ENCODE measurements around the gene JAM2. TPM values are rescaled to one million over a fixed set of nuclear protein-coding genes. Genes with fewer than 3 reads are reported as not detected.

Gene JAM2
- total RNA-seq: 10 to 100 TPM in 1 of 4 donors, 1 to 10 TPM in 2, under 1 TPM in 1; 0.38 to 10.5 (median 2.5) TPM

GRCh38 chr21:25638660-25639550 lies at the start of gene JAM2:
JAM2 (plus strand) TSS chr21:25639258; CDS start chr21:25639822, 564 bp downstream.
- no peaks in the 10 kb centered on the region for H3K36me3 ChIP-seq
- TF ChIP-seq, protein P1, sequence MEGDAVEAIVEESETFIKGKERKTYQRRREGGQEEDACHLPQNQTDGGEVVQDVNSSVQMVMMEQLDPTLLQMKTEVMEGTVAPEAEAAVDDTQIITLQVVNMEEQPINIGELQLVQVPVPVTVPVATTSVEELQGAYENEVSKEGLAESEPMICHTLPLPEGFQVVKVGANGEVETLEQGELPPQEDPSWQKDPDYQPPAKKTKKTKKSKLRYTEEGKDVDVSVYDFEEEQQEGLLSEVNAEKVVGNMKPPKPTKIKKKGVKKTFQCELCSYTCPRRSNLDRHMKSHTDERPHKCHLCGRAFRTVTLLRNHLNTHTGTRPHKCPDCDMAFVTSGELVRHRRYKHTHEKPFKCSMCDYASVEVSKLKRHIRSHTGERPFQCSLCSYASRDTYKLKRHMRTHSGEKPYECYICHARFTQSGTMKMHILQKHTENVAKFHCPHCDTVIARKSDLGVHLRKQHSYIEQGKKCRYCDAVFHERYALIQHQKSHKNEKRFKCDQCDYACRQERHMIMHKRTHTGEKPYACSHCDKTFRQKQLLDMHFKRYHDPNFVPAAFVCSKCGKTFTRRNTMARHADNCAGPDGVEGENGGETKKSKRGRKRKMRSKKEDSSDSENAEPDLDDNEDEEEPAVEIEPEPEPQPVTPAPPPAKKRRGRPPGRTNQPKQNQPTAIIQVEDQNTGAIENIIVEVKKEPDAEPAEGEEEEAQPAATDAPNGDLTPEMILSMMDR (IDR thresholded peaks at IDR 0.05): no peak
- no peak for TF ChIP-seq POLR2A (IDR thresholded peaks at IDR 0.05)
- no peaks in the 10 kb centered on the region for H3K9me3 ChIP-seq
- H3K4me3 ChIP-seq: peak within 1 kb of the TSS; percentile 41 to 75 (median 63)
- no peak for DNase-seq
- intact Hi-C loops (cut with DNase I): no loop called here
- H3K27me3 ChIP-seq: peaks cover 0 to 30% (median 0%) of the 10 kb centered on the region in 4 donors
- H3K4me1 ChIP-seq: peaks cover 8 to 29% (median 10%) of the 10 kb centered on the region in 3 donors
- peak within 1 kb of the TSS; percentile 75 to 89 (median 86) for H3K27ac ChIP-seq
- WGBS, 2 donors: 1% methylated on average over 15 to 16 of the region's 41 CpGs

GRCh38 chr21:25589887-25590286 lies 49.2 kb upstream of the JAM2 start:
- TF ChIP-seq, protein P1 (IDR thresholded peaks at IDR 0.05): no peak
- no peak for TF ChIP-seq POLR2A (IDR thresholded peaks at IDR 0.05)
- Histone ChIP-seq H3K4me1 (no peaks in the 10 kb centered on the region), H3K27me3 (no peaks in the 10 kb centered on the region), H3K36me3 (peaks cover 0 to 94% (median 4%) of the 10 kb centered on the region in 3 donors), H3K27ac (no peak overlapping the region), H3K9me3 (no peaks in the 10 kb centered on the region), H3K4me3 (no peak overlapping the region)
- 80 to 100% methylated on average over 1 of the region's 1 CpG for WGBS, 2 donors
- DNase-seq: no peak
- intact Hi-C loops (cut with DNase I): no loop called here

DNA sequence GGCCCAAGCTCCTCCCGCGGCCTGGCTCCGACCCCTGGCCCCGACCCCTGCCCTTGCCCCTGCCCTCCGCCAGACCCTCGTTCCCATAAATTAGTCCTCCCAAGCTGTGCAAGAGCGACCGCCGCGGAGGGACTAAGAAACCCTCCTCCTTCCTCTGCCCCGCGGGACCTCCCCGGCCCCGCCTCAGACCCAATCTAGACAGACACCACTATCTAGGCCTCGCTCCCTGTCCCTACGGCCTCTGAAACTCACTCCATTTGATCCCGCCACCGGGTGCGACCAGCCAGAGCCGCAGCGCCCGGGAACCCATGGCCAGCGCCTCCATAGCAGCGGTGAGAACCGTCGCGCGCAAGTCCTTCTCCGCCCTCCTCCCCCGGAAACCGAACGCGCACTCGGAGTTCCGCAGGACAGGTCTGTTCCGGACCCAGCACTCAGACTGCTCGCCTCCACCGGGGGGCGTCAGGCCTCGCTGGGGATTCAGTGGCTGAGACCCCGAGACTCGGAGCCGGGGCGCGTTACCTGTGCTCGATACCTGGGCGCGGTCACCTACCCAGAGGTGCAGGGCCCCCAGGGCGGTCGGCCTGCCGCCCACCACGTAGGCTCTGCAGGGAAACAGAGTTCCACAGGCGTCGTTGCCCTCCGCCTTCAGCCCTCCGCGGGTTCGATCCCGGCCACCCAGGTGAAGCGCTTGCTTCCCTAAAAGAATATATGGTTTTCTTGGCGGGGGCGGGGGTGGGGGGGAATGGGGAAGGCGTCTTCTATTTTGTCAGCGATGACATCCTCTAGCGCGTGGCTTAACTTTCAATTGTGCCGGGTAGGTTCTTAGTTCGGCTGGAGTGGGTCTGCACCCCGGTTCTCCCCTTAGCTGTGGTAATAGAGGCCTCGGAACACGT lies 31.7 kb upstream of the JAM2 start, which contains the start of gene MRPL39:
Gene MRPL39, minus strand, starts transcription at position 331 of the 893 bp plus-strand sequence. Its CDS starts 6 bp downstream, at position 325.
- peak in 1 of 4 donors; percentile 6 for TF ChIP-seq POLR2A (IDR thresholded peaks at IDR 0.05)
- TF ChIP-seq, protein P1 (IDR thresholded peaks at IDR 0.05): peak; percentile 24 to 63 (median 42)
- intact Hi-C loops (cut with DNase I): loop anchor here (5.0 kb wide), 1 partner anchor 100 kb away; no protein-coding TSS in a partner anchor
- 1% methylated on average over 14 to 26 of the region's 71 CpGs for WGBS, 2 donors
- DNase-seq: peak; percentile 53
- peaks cover 0 to 37% (median 8%) of the 10 kb centered on the region in 3 donors for H3K36me3 ChIP-seq
- H3K9me3 ChIP-seq: no peaks in the 10 kb centered on the region
- H3K27ac ChIP-seq: peak within 1 kb of the TSS; percentile 85 to 92 (median 92)
- peak within 1 kb of the TSS; percentile 81 to 97 (median 90) for H3K4me3 ChIP-seq
- no peaks in the 10 kb centered on the region for H3K27me3 ChIP-seq
- H3K4me1 ChIP-seq: peaks cover 12 to 42% (median 18%) of the 10 kb centered on the region in 3 donors

DNA sequence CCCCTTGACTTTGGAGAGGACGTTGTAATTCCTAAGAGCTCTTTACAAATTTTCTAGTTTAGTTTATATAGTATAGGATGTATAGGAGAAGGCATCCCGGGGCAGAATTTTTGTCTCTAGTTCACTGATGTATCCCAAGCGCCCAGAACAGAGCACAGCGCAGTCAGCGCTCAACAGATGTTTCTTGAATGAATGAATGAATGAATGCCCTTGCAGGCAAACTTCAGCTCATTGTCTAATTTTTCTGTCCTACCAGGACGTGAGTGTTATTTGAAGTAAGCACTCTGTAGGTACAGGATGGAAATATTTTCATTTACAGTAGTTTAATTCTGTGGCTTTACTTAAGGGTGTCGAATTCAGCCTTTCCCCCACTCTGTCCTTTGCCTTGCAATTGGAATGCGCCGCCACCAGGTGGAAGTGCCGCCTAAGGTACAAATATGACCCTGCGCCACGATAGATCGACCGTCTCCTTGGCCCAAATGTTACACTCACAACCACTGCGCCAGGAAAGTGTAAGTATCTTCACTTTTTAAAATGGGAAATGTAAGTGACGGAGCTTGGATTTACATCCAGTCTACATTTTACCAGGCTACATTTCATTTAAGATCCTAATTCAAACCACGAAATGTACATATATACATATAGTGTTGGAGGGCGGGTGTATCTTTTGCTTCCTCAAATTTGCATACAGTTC lies 30.9 kb upstream of the JAM2 start:
- peak; percentile 30 for DNase-seq
- Histone ChIP-seq H3K27ac (peak overlapping the region in 3 of 4 donors; percentile 85 to 92 (median 91)), H3K4me3 (peak overlapping the region; percentile 81 to 97 (median 90)), H3K4me1 (peaks cover 12 to 42% (median 18%) of the 10 kb centered on the region in 3 donors), H3K36me3 (peaks cover 0 to 30% (median 0%) of the 10 kb centered on the region in 3 donors), H3K27me3 (no peaks in the 10 kb centered on the region), H3K9me3 (no peaks in the 10 kb centered on the region)
- no peak for TF ChIP-seq POLR2A (IDR thresholded peaks at IDR 0.05)
- TF ChIP-seq, protein P1 (IDR thresholded peaks at IDR 0.05): peak; percentile 90 to 95 (median 93)
- 5 to 8% methylated on average over 13 to 18 of the region's 18 CpGs for WGBS, 2 donors
- intact Hi-C loops (cut with DNase I): loop anchor here (5.0 kb wide), 1 partner anchor 99 kb away; no protein-coding TSS in a partner anchor
